ENCODE results near the gene ALLC.

ALLC gene

GRCh38 chr2:3641181-3641580, 16.8 kb upstream of the ALLC start:
- H3K27me3 ChIP-seq (ENCODE audit: insufficient read depth, low read length, poor library complexity, severe bottlenecking) = no peaks in the 10 kb centered on the region
- no peaks in the 10 kb centered on the region for H4K20me1 ChIP-seq (ENCODE audit: insufficient read depth, low read length, poor library complexity, severe bottlenecking)
- H3K4me1 ChIP-seq (ENCODE audit: insufficient read depth, low read length, poor library complexity, severe bottlenecking) = no peaks in the 10 kb centered on the region
- no peaks in the 10 kb centered on the region for H3K9me3 ChIP-seq (ENCODE audit: insufficient read depth, low read depth, low read length)
- no peaks in the 10 kb centered on the region for H3K9me2 ChIP-seq (replicated peaks; ENCODE audit: low read depth, low read length)
- H3K36me3 ChIP-seq (ENCODE audit: insufficient read depth, low read length) = no peaks in the 10 kb centered on the region
- H2AFZ ChIP-seq (ENCODE audit: low read length) = no peak overlapping the region
- no peak overlapping the region for H3K4me3 ChIP-seq (ENCODE audit: low read length, poor library complexity, severe bottlenecking)
- no peak overlapping the region for H3K9ac ChIP-seq (ENCODE audit: low read depth, low read length, poor library complexity, severe bottlenecking)
- TF ChIP-seq EZH2phosphoT487 (IDR thresholded peaks at IDR 0.05; ENCODE audit: borderline replicate concordance) = no peak
- TF ChIP-seq CTCF (conservative IDR thresholded peaks at IDR 0.05; ENCODE audit: low read length) = no peak
- no peaks in the 10 kb centered on the region for H3F3A ChIP-seq (ENCODE audit: low read depth)
- no peaks in the 10 kb centered on the region for H3K79me2 ChIP-seq (ENCODE audit: insufficient read depth, low read length)
- no peak overlapping the region for H3K4me2 ChIP-seq (ENCODE audit: low read depth, low read length, poor library complexity, severe bottlenecking)

- Histone ChIP-seq H3K9me2 (replicated peaks; ENCODE audit: low read depth, low read length) (no peaks in the 10 kb centered on the region), H3K79me2 (ENCODE audit: insufficient read depth, low read length) (no peaks in the 10 kb centered on the region), H3K36me3 (ENCODE audit: insufficient read depth, low read length) (no peaks in the 10 kb centered on the region), H3K9me3 (ENCODE audit: insufficient read depth, low read depth, low read length) (no peaks in the 10 kb centered on the region), H3F3A (ENCODE audit: low read depth) (no peaks in the 10 kb centered on the region), H3K4me3 (ENCODE audit: low read length, poor library complexity, severe bottlenecking) (no peak overlapping the region), H3K4me1 (ENCODE audit: insufficient read depth, low read length, poor library complexity, severe bottlenecking) (no peaks in the 10 kb centered on the region), H3K4me2 (ENCODE audit: low read depth, low read length, poor library complexity, severe bottlenecking) (no peak overlapping the region), H2AFZ (ENCODE audit: low read length) (no peak overlapping the region), H3K9ac (ENCODE audit: low read depth, low read length, poor library complexity, severe bottlenecking) (no peak overlapping the region), H4K20me1 (ENCODE audit: insufficient read depth, low read length, poor library complexity, severe bottlenecking) (no peaks in the 10 kb centered on the region), H3K27me3 (ENCODE audit: insufficient read depth, low read length, poor library complexity, severe bottlenecking) (no peaks in the 10 kb centered on the region)
- TF ChIP-seq CTCF (conservative IDR thresholded peaks at IDR 0.05; ENCODE audit: low read length) (no peak), EZH2phosphoT487 (IDR thresholded peaks at IDR 0.05; ENCODE audit: borderline replicate concordance) (no peak)
Measured at GRCh38 chr2:3641841-3642421, 16.1 kb upstream of the ALLC start.

GRCh38 chr2:3642521-3643215, 15.3 kb upstream of the ALLC start:
- no peak overlapping the region for H3K9ac ChIP-seq (ENCODE audit: low read depth, low read length, poor library complexity, severe bottlenecking)
- H3K9me2 ChIP-seq (replicated peaks; ENCODE audit: low read depth, low read length) = no peaks in the 10 kb centered on the region
- H3K79me2 ChIP-seq (ENCODE audit: insufficient read depth, low read length) = no peaks in the 10 kb centered on the region
- no peak overlapping the region for H3K4me3 ChIP-seq (ENCODE audit: low read length, poor library complexity, severe bottlenecking)
- no peaks in the 10 kb centered on the region for H3K9me3 ChIP-seq (ENCODE audit: insufficient read depth, low read depth, low read length)
- no peak overlapping the region for H2AFZ ChIP-seq (ENCODE audit: low read length)
- TF ChIP-seq CTCF (conservative IDR thresholded peaks at IDR 0.05; ENCODE audit: low read length) (no peak), EZH2phosphoT487 (IDR thresholded peaks at IDR 0.05; ENCODE audit: borderline replicate concordance) (no peak)
- no peak overlapping the region for H3K4me2 ChIP-seq (ENCODE audit: low read depth, low read length, poor library complexity, severe bottlenecking)
- no peaks in the 10 kb centered on the region for H3K27me3 ChIP-seq (ENCODE audit: insufficient read depth, low read length, poor library complexity, severe bottlenecking)
- no peaks in the 10 kb centered on the region for H4K20me1 ChIP-seq (ENCODE audit: insufficient read depth, low read length, poor library complexity, severe bottlenecking)
- H3K4me1 ChIP-seq (ENCODE audit: insufficient read depth, low read length, poor library complexity, severe bottlenecking) = no peaks in the 10 kb centered on the region
- no peaks in the 10 kb centered on the region for H3K36me3 ChIP-seq (ENCODE audit: insufficient read depth, low read length)
- H3F3A ChIP-seq (ENCODE audit: low read depth) = no peaks in the 10 kb centered on the region

Measured in Loucy (cell line).